HepG2 (cell line): ENCODE data around the gene MED12. TPM values are rescaled to one million over a fixed set of nuclear protein-coding genes. Genes with fewer than 3 reads are reported as not detected.

ENCODE experiments used
- ATAC-seq: fragments of 200-7000 bp; cut with Tn5 transposase; 3 replicates; pipeline ENCODE4 v1.9.1; 2020; ENCODE audit warnings: mild to moderate bottlenecking, moderate library complexity
- BruUV-seq: library from RNA; stranded (reverse); fragments of 400-500 nt; replicated peaks from 2 replicates; lab custom pipeline; 2021; lab: Mats Ljungman, UMichigan
- CTCF ChIA-PET: fragments of 300-600 bp; formaldehyde crosslinking; extraction: SDS; loops from one replicate; lab custom pipeline; 2021; ENCODE audit warnings: low total read pairs, inconsistent platforms, low intra/inter-chr PET ratio; lab: Yijun Ruan, JAX
- POLR2A ChIA-PET: fragments of 350-600 bp; sonication (Branson Sonifier 250); formaldehyde crosslinking; loops from one replicate; lab custom pipeline; 2020; ENCODE audit warnings: antibody characterized with exemption, inconsistent platforms; lab: Yijun Ruan, JAX
- DNase-seq: peaks from one replicate; pipeline ENCODE4 v3.0.0-alpha.2; 2015; ENCODE audit warnings: low spot score
- FAIRE-seq: peaks from 3 replicates; lab custom pipeline; 2011; peaks lifted over from hg19 to GRCh38; lab: Jason Lieb, UNC
- H2AFZ ChIP-seq: one replicate; pipeline ENCODE4 v1.6.1; 2011; ENCODE audit warnings: low read length, inconsistent platforms
- H3K27ac ChIP-seq: fragments of 300-600 bp; 3 replicates; pipeline ENCODE4 v1.8.0; 2011; ENCODE audit warnings: mixed run types, mild to moderate bottlenecking, mixed read lengths, low read length, inconsistent platforms; ENCODE audit not compliant: insufficient read depth; ENCODE audit errors: extremely low read length
- H3K27me3 ChIP-seq, 2 experiments: fragments of 200-600 bp in 1 of 2; 2 replicates in 1 of 2; 3 replicates in 1 of 2; pipeline versions ENCODE4 v1.6.0 to v1.8.0; 2011; ENCODE audit warnings: low read length in 2 of 2, mild to moderate bottlenecking in 2 of 2, moderate library complexity in 2 of 2, inconsistent platforms in 1 of 2; ENCODE audit not compliant: insufficient read depth in 2 of 2, control insufficient read depth in 1 of 2
- H3K36me3 ChIP-seq, 2 experiments: fragments of 200-600 bp in 1 of 2; replicated peaks in 1 of 2; 2 replicates in 1 of 2; 3 replicates in 1 of 2; pipeline versions ENCODE4 v1.5.1 to v1.8.0; 2011; ENCODE audit warnings: low read length in 2 of 2, inconsistent platforms in 1 of 2; ENCODE audit not compliant: insufficient read depth in 2 of 2, control insufficient read depth in 1 of 2
- H3K4me1 ChIP-seq: 2 replicates; pipeline ENCODE4 v1.5.1; 2012; ENCODE audit warnings: low read length, inconsistent platforms; ENCODE audit not compliant: insufficient read depth
- H3K4me2 ChIP-seq: 2 replicates; pipeline ENCODE4 v1.6.0; 2011; ENCODE audit warnings: low read depth, low read length, inconsistent platforms
- H3K4me3 ChIP-seq, 3 experiments: fragments of 200-600 bp in 1 of 3; sonication (generic), shearing (Covaris generic) in 1 of 3; replicated peaks in 1 of 3; 2 replicates each; pipeline ENCODE4 v1.5.1; 2011 to 2016; ENCODE audit warnings: low read length in 3 of 3, inconsistent platforms in 2 of 3, low read depth in 2 of 3, mild to moderate bottlenecking in 2 of 3, control low read depth in 1 of 3, mixed read lengths in 1 of 3; ENCODE audit not compliant: insufficient read depth in 1 of 3
- H3K79me2 ChIP-seq: one replicate; pipeline ENCODE4 v1.6.1; 2011; ENCODE audit warnings: low read length, inconsistent platforms; ENCODE audit not compliant: insufficient read depth
- H3K9ac ChIP-seq: 2 replicates; pipeline ENCODE4 v1.6.0; 2011; ENCODE audit warnings: mild to moderate bottlenecking, low read depth, low read length, inconsistent platforms; ENCODE audit not compliant: insufficient read depth
- H3K9me3 ChIP-seq: 2 replicates; pipeline ENCODE4 v1.5.1; 2012; ENCODE audit warnings: mild to moderate bottlenecking, low read length
- H4K20me1 ChIP-seq: 2 replicates; pipeline ENCODE4 v1.6.0; 2011; ENCODE audit warnings: inconsistent platforms, mild to moderate bottlenecking, low read length, moderate library complexity; ENCODE audit not compliant: insufficient read depth
- ASH2L ChIP-seq: fragments of 300-600, 200-600 bp; sonication (generic); IDR thresholded peaks from 2 replicates; pipeline ENCODE4 v1.7.0; 2017; ENCODE audit warnings: low read depth, mild to moderate bottlenecking, moderate library complexity, mixed read lengths, low read length; ENCODE audit not compliant: insufficient read length
- HMGA1 ChIP-seq: sonication (generic); formaldehyde crosslinking; conservative IDR thresholded peaks from 2 replicates; pipeline ENCODE4 v1.4.0; 2020; ENCODE audit warnings: missing genetic modification reagents
- IKZF4 ChIP-seq: sonication (generic); formaldehyde crosslinking; IDR thresholded peaks from 2 replicates; pipeline ENCODE4 v1.5.1; 2020; ENCODE audit warnings: borderline replicate concordance, mild to moderate bottlenecking, low read depth, missing genetic modification reagents; ENCODE audit errors: not compliant biosample characterization
- KMT2A ChIP-seq: sonication (generic); formaldehyde crosslinking; IDR thresholded peaks from 2 replicates; pipeline ENCODE4 v1.4.0; 2020; ENCODE audit warnings: missing genetic modification reagents
- RFX5 ChIP-seq: IDR thresholded peaks from 2 replicates; pipeline ENCODE4 v1.6.1; 2011; ENCODE audit warnings: low read depth, low read length, improper control_type of control experiment
- SOX13 ChIP-seq, 3 experiments: fragments of 450-650 bp in 1 of 3; sonication (generic) in 1 of 3; formaldehyde crosslinking in 1 of 3; IDR thresholded peaks in 2 of 3; conservative IDR thresholded peaks in 1 of 3; 2 replicates each; pipeline versions ENCODE4 v1.5.0 to v1.6.1; 2016 to 2020; ENCODE audit warnings: antibody characterized with exemption in 1 of 3, mild to moderate bottlenecking in 1 of 3, missing compliant biosample characterization in 1 of 3, missing genetic modification reagents in 1 of 3, moderate library complexity in 1 of 3
- SP4 ChIP-seq: sonication (generic); formaldehyde crosslinking; IDR thresholded peaks from 2 replicates; pipeline ENCODE4 v1.8.1; 2023; ENCODE audit warnings: mild to moderate bottlenecking, missing genetic modification reagents
- SRY ChIP-seq: sonication (generic); formaldehyde crosslinking; IDR thresholded peaks from 2 replicates; pipeline ENCODE4 v1.8.0; 2022; ENCODE audit warnings: mild to moderate bottlenecking, missing genetic modification reagents
- TBX2 ChIP-seq: sonication (generic); formaldehyde crosslinking; IDR thresholded peaks from 2 replicates; pipeline ENCODE4 v1.5.0; 2020; ENCODE audit warnings: missing genetic modification reagents, mild to moderate bottlenecking, borderline replicate concordance
- TCF7 ChIP-seq: sonication (generic); IDR thresholded peaks from 2 replicates; pipeline ENCODE4 v1.6.1; 2016; ENCODE audit warnings: antibody characterized with exemption, low read depth
- ZFP36L2 ChIP-seq: sonication (generic); formaldehyde crosslinking; IDR thresholded peaks from 2 replicates; pipeline ENCODE4 v1.4.0; 2020; ENCODE audit warnings: missing genetic modification reagents
- ZFP91 ChIP-seq: sonication (generic); formaldehyde crosslinking; IDR thresholded peaks from 2 replicates; pipeline ENCODE4 v1.9.0; 2022; ENCODE audit warnings: missing genetic modification reagents, mild to moderate bottlenecking, borderline replicate concordance
- ZFY ChIP-seq: sonication (generic); formaldehyde crosslinking; IDR thresholded peaks from 2 replicates; pipeline ENCODE4 v1.4.0; 2020; ENCODE audit warnings: missing genetic modification reagents
- ZMYM3 ChIP-seq: sonication (generic); formaldehyde crosslinking; IDR thresholded peaks from 2 replicates; pipeline ENCODE4 v1.5.1; 2020; ENCODE audit warnings: mild to moderate bottlenecking, missing genetic modification reagents
- ZNF337 ChIP-seq: sonication (generic); formaldehyde crosslinking; IDR thresholded peaks from 2 replicates; pipeline ENCODE4 v1.5.1; 2020; ENCODE audit warnings: missing genetic modification reagents, low read depth, mild to moderate bottlenecking, borderline replicate concordance
- ZNF597 ChIP-seq: sonication (generic); formaldehyde crosslinking; IDR thresholded peaks from 2 replicates; pipeline ENCODE4 v1.5.0; 2020; ENCODE audit warnings: missing genetic modification reagents
- ZNF737 ChIP-seq: sonication (generic); formaldehyde crosslinking; IDR thresholded peaks from 2 replicates; pipeline ENCODE4 v1.5.0; 2020; ENCODE audit warnings: missing genetic modification reagents, mild to moderate bottlenecking, borderline replicate concordance
- ZNF746 ChIP-seq: sonication (generic); formaldehyde crosslinking; IDR thresholded peaks from 2 replicates; pipeline ENCODE4 v1.8.0; 2022; ENCODE audit warnings: mild to moderate bottlenecking, missing genetic modification reagents
- WGBS: methylation state at CpG from one replicate; pipeline ENCODE4 v1.1.6; 2017; ENCODE audit warnings: low lambda C conversion rate; 5-methylcytosine and 5-hydroxymethylcytosine counted together
- in situ Hi-C: cut with HindIII; loops from 2 replicates; pipeline ENCODE4 v1.10.0; 2017; ENCODE audit warnings: low pct_unique_long_range_greater_than_20kb; ENCODE audit not compliant: extremely low pct_ligation_motif_present
- intact Hi-C: fragments of 100-400 bp; cut with micrococcal nuclease; formaldehyde crosslinking; loops from one replicate; pipeline ENCODE4 v1.10.0; 2022; ENCODE audit not compliant: unreplicated experiment
- polyA plus RNA-seq, 8 experiments: library from polyadenylated mRNA; depleted of rRNA in 3 of 8; stranded (reverse) in 7 of 8; unstranded in 1 of 8; fragments of >200 nt; fragmentation: Illumina TruSeq in 4 of 8; extraction: Trizol in 4 of 8; gene quantifications; 2 replicates each; pipeline versions ENCODE4 v1.2.1 to v1.2.3, GENCODE V29; 2011 to 2016; ENCODE audit warnings: low read depth in 4 of 8, missing spikeins in 1 of 8, mixed read lengths in 1 of 8; ENCODE audit not compliant: insufficient read depth in 1 of 8
- total RNA-seq, 5 experiments: library from RNA; depleted of rRNA; stranded (reverse); fragments of >200 nt; fragmentation: Illumina TruSeq; extraction: Trizol; gene quantifications; 2 replicates each; pipeline ENCODE4 v1.2.3, GENCODE V29; 2016; ENCODE audit warnings: low read depth in 1 of 5

MED12 gene
- total and polyA plus RNA-seq, 2 of the 13 experiments (the other 11 are each of a cell fraction or from before 2014, with no cell fraction given) = 9.4 to 15.0 TPM

GRCh38 chrX:71118032-71118984 is at the start of gene MED12 (continued):
- no peak for TF ChIP-seq ZFP36L2 (CRISPR knock-in tag)
- TF ChIP-seq ZFP91 (CRISPR knock-in tag) = peak; percentile 16; the same call in 1 of the 2 replicates
- no peak for TF ChIP-seq IKZF4 (CRISPR knock-in tag)
- no peak for TF ChIP-seq ZNF737 (CRISPR knock-in tag)
- no peak for TF ChIP-seq KMT2A (CRISPR knock-in tag)
- peak; percentile 25; the same call in 1 of the 2 replicates for TF ChIP-seq ZFY (CRISPR knock-in tag)
- no peak for TF ChIP-seq ZNF597
- TF ChIP-seq ZNF746 = no peak
- no peak for TF ChIP-seq SRY (CRISPR knock-in tag)

GRCh38 chrX:71070531-71070930 is 47.9 kb upstream of the MED12 start:
- CTCF ChIA-PET = no interaction called here
- Histone ChIP-seq H3K27ac (no peak overlapping the region), H3K4me1 (peaks cover 20% of the 10 kb centered on the region), H3K27me3 (no peaks in the 10 kb centered on the region; a peak in 1 of 5 replicates), H3K79me2 (peaks cover 16% of the 10 kb centered on the region), H3K9ac (no peak overlapping the region), H2AFZ (no peak overlapping the region), H3K9me3 (no peaks in the 10 kb centered on the region), H3K4me3 (no peak overlapping the region), H4K20me1 (no peaks in the 10 kb centered on the region), H3K36me3 (no peaks in the 10 kb centered on the region), H3K4me2 (no peak overlapping the region)
- no peak for ATAC-seq
- BruUV-seq = no TSS peak
- no peak for FAIRE-seq
- in situ Hi-C loops = no loop called here
- 54% methylated on average over 5 of the region's 5 CpGs for WGBS
- POLR2A ChIA-PET = no interaction called here
- no peak for DNase-seq
- intact Hi-C loops = no loop called here
- no peak for TF ChIP-seq SP4 (CRISPR knock-in tag)
- TF ChIP-seq HMGA1 = no peak
- TF ChIP-seq ZMYM3 = no peak
- no peak for TF ChIP-seq ASH2L
- no peak for TF ChIP-seq ZFP91 (CRISPR knock-in tag)
- TF ChIP-seq RFX5 = no peak
- no peak for TF ChIP-seq TBX2
- TF ChIP-seq SOX13 (IDR thresholded peaks at IDR 0.05) = no peak
- no peak for TF ChIP-seq SOX13 (CRISPR knock-in tag; conservative IDR thresholded peaks at IDR 0.05 in 1 of 2, IDR thresholded peaks at IDR 0.05 in 1 of 2)
- no peak for TF ChIP-seq ZNF337
- no peak for TF ChIP-seq TCF7
